HG02981 (cell line): ENCODE data around the gene DNER.
"Not testable (repeated sequence)": the region's sequence is repeated elsewhere in the genome, so short reads cannot be mapped to it uniquely, and the experiment has no call there.

Experiments
- ATAC-seq: cut with Tn5 transposase; IDR thresholded peaks from one replicate; pipeline ENCODE4 v1.9.1; 2021; ENCODE audit warnings: mild to moderate bottlenecking, moderate library complexity; ENCODE audit not compliant: unreplicated experiment

DNER gene

GRCh38 chr2:229714080-229714735 is at the start of gene DNER:
Gene DNER (minus strand): TSS chr2:229714555. CDS start chr2:229714423, 132 bp downstream.
- ATAC-seq = peak; percentile 78

- ATAC-seq = no peak
These were observed 47.3 kb upstream of the DNER start for GRCh38 chr2:229761663-229762062.

GRCh38 chr2:229757462-229757861 is 43.1 kb upstream of the DNER start:
- ATAC-seq = not testable (repeated sequence)

GRCh38 chr2:229752970-229753729 is 38.8 kb upstream of the DNER start:
- no peak for ATAC-seq

- ATAC-seq = no peak
These were observed 35.4 kb upstream of the DNER start for GRCh38 chr2:229749779-229750178.

GRCh38 chr2:229748950-229749349 is 34.6 kb upstream of the DNER start:
- ATAC-seq = no peak

- not testable (repeated sequence) for ATAC-seq
These were observed 28.3 kb upstream of the DNER start for GRCh38 chr2:229742691-229743090.

- ATAC-seq = no peak
These were observed 25.9 kb upstream of the DNER start for GRCh38 chr2:229740279-229740678.

- ATAC-seq = no peak
These were observed 23.8 kb upstream of the DNER start for GRCh38 chr2:229738024-229738625.

- no peak for ATAC-seq
These were observed 20.1 kb upstream of the DNER start for GRCh38 chr2:229734410-229734809.

GRCh38 chr2:229733611-229734245 is 19.4 kb upstream of the DNER start:
- no peak for ATAC-seq

- no peak for ATAC-seq
These were observed 18.5 kb upstream of the DNER start for GRCh38 chr2:229732897-229733296.

GRCh38 chr2:229731916-229732315 is 17.6 kb upstream of the DNER start:
- ATAC-seq = no peak

GRCh38 chr2:229731363-229731762 is 17.0 kb upstream of the DNER start:
- no peak for ATAC-seq

- no peak for ATAC-seq
These were observed 14.0 kb upstream of the DNER start for GRCh38 chr2:229728370-229728769.

- ATAC-seq = no peak
These were observed 12.3 kb upstream of the DNER start for GRCh38 chr2:229726643-229727042.

GRCh38 chr2:229725716-229726574 is 11.6 kb upstream of the DNER start:
- no peak for ATAC-seq

- not testable (repeated sequence) for ATAC-seq
These were observed 8.8 kb upstream of the DNER start for GRCh38 chr2:229723192-229723591.

GRCh38 chr2:229719926-229720647 is 5.7 kb upstream of the DNER start:
- ATAC-seq = no peak

GRCh38 chr2:229718057-229718456 is 3.7 kb upstream of the DNER start:
- ATAC-seq = no peak
